ENCODE measurements around the gene MYCT1.

The MYCT1 gene, protein sequence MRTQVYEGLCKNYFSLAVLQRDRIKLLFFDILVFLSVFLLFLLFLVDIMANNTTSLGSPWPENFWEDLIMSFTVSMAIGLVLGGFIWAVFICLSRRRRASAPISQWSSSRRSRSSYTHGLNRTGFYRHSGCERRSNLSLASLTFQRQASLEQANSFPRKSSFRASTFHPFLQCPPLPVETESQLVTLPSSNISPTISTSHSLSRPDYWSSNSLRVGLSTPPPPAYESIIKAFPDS
- 0 reads per million in 3 donors for total RNA-seq

DNA sequence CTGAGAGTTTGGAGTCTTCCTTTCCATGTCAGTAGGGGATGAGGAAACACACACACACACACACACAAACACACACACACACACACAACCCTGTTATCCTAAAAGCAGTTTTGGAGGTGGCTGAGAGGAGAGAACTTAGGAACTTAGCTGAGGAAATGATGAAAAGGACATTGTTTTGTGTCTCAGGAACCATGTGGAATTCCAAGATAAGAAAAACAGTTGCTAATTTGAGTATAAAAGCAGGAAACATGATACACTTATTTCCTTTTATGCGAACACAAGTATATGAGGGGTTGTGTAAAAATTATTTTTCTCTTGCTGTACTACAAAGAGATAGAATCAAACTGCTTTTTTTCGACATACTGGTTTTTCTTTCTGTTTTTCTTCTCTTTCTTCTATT is at the start of gene MYCT1:
TSS of gene MYCT1 (plus strand) at position 264 of the 400 bp plus-strand sequence. CDS start at position 270, 6 bp downstream.
- H3K9me3 ChIP-seq (ENCODE audit: control insufficient read depth, low read length): no peaks in the 10 kb centered on the region
- DNase-seq: no peak
- H3K27ac ChIP-seq (ENCODE audit: insufficient read depth, low read length, poor library complexity, severe bottlenecking): no peak within 1 kb of the TSS
- no peak within 1 kb of the TSS for H3K4me3 ChIP-seq (ENCODE audit: insufficient read depth, low read depth, low read length, poor library complexity, severe bottlenecking)
- H3K36me3 ChIP-seq (ENCODE audit: control insufficient read depth, insufficient read depth, low read length): no peaks in the 10 kb centered on the region
- H3K4me1 ChIP-seq (ENCODE audit: control insufficient read depth, insufficient read depth, low read length, poor library complexity, severe bottlenecking): no peaks in the 10 kb centered on the region
- no peaks in the 10 kb centered on the region for H3K27me3 ChIP-seq (replicated peaks; ENCODE audit: control insufficient read depth, insufficient read depth, low read length, poor library complexity, severe bottlenecking)

DNA sequence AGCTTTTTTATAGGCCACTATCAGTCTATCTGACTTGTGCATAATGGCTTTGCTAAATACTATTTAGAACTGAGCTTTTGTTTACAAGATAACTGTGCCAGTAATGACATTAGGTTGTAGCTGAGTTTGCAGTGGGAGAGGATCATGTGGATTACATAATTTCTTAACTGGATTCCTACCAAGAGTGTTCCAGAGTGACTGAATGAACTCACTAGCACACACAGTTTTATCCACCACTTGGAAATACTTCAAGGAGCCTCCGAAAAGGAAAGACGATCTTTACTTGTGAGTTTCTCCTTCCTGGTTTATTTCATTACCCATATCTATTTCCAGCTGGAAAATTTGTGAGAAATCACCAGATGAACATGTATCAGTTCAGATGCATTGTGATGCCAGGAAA is 49.6 kb upstream of the MYCT1 start:
- Histone ChIP-seq H3K9me3 (ENCODE audit: control insufficient read depth, low read length) (no peaks in the 10 kb centered on the region), H3K27ac (ENCODE audit: insufficient read depth, low read length, poor library complexity, severe bottlenecking) (no peak overlapping the region), H3K36me3 (ENCODE audit: control insufficient read depth, insufficient read depth, low read length) (no peaks in the 10 kb centered on the region), H3K4me1 (ENCODE audit: control insufficient read depth, insufficient read depth, low read length, poor library complexity, severe bottlenecking) (no peaks in the 10 kb centered on the region), H3K4me3 (ENCODE audit: insufficient read depth, low read depth, low read length, poor library complexity, severe bottlenecking) (no peak overlapping the region), H3K27me3 (replicated peaks; ENCODE audit: control insufficient read depth, insufficient read depth, low read length, poor library complexity, severe bottlenecking) (no peaks in the 10 kb centered on the region)
- DNase-seq: no peak

DNA sequence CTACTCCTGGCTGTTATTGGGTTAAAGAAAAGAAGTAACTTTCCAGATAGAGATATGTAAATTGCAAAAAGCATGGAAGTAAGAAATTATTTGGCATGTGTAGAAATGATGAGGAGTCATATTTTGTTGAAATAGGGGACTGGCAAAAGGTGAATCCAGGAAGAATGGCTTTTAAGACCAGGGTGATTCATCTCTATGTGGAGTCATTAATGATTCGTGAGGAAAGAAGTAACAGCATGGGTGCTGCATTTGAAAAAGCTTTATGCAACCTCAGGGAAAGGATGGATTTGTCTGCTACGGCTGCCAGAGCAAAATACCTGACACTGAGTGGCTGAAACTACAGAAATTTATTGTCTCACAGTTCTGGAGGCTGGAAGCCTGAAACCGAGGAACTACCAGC is 45.7 kb upstream of the MYCT1 start:
- Histone ChIP-seq H3K9me3 (ENCODE audit: control insufficient read depth, low read length) (no peaks in the 10 kb centered on the region), H3K4me1 (ENCODE audit: control insufficient read depth, insufficient read depth, low read length, poor library complexity, severe bottlenecking) (no peaks in the 10 kb centered on the region), H3K4me3 (ENCODE audit: insufficient read depth, low read depth, low read length, poor library complexity, severe bottlenecking) (no peak overlapping the region), H3K27me3 (replicated peaks; ENCODE audit: control insufficient read depth, insufficient read depth, low read length, poor library complexity, severe bottlenecking) (no peaks in the 10 kb centered on the region), H3K27ac (ENCODE audit: insufficient read depth, low read length, poor library complexity, severe bottlenecking) (no peak overlapping the region), H3K36me3 (ENCODE audit: control insufficient read depth, insufficient read depth, low read length) (no peaks in the 10 kb centered on the region)
- no peak for DNase-seq

DNA sequence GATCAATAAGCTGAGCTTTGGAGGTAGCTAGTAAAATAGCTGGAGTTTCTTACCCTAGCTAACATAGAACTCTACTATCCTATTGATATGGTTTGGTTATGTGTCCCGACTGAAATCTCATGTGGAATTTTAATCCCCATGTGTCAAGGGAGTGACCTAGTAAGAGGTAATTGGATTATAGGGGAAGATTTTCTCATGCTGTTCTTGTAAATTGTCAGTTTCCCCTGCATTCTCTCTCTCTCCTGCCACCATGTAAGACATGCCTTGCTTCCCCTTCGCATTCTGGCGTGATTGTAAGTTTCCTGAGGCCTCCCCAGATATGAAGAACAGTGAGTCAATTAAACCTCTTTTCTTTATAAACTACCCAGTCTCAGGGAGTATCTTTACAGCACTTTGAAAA is 35.9 kb upstream of the MYCT1 start:
- no peak overlapping the region for H3K4me3 ChIP-seq (ENCODE audit: insufficient read depth, low read depth, low read length, poor library complexity, severe bottlenecking)
- no peaks in the 10 kb centered on the region for H3K27me3 ChIP-seq (replicated peaks; ENCODE audit: control insufficient read depth, insufficient read depth, low read length, poor library complexity, severe bottlenecking)
- H3K36me3 ChIP-seq (ENCODE audit: control insufficient read depth, insufficient read depth, low read length): no peaks in the 10 kb centered on the region
- DNase-seq: no peak
- no peaks in the 10 kb centered on the region for H3K4me1 ChIP-seq (ENCODE audit: control insufficient read depth, insufficient read depth, low read length, poor library complexity, severe bottlenecking)
- no peaks in the 10 kb centered on the region for H3K9me3 ChIP-seq (ENCODE audit: control insufficient read depth, low read length)
- no peak overlapping the region for H3K27ac ChIP-seq (ENCODE audit: insufficient read depth, low read length, poor library complexity, severe bottlenecking)

DNA sequence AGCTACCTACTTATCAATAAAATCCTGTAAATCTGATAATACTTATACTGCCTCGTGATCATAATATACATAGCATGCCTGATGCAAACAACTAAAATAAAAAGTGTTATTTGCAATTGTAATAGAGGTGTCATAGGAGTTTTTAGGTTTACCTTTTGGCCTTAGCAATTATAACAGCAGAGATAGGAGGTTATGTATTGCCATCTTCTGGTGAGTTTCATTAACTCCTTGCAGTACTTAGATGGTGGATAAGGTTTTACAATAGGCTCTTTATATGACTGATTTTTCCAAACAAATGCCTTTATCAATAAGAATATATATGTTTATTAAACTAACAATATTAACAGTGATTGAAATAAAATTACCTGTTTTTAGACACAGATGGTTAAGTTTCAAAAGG is 27.8 kb upstream of the MYCT1 start:
- Histone ChIP-seq H3K36me3 (ENCODE audit: control insufficient read depth, insufficient read depth, low read length) (no peaks in the 10 kb centered on the region), H3K4me3 (ENCODE audit: insufficient read depth, low read depth, low read length, poor library complexity, severe bottlenecking) (no peak overlapping the region), H3K27me3 (replicated peaks; ENCODE audit: control insufficient read depth, insufficient read depth, low read length, poor library complexity, severe bottlenecking) (no peaks in the 10 kb centered on the region), H3K9me3 (ENCODE audit: control insufficient read depth, low read length) (no peaks in the 10 kb centered on the region), H3K4me1 (ENCODE audit: control insufficient read depth, insufficient read depth, low read length, poor library complexity, severe bottlenecking) (no peaks in the 10 kb centered on the region), H3K27ac (ENCODE audit: insufficient read depth, low read length, poor library complexity, severe bottlenecking) (no peak overlapping the region)
- DNase-seq: no peak

DNA sequence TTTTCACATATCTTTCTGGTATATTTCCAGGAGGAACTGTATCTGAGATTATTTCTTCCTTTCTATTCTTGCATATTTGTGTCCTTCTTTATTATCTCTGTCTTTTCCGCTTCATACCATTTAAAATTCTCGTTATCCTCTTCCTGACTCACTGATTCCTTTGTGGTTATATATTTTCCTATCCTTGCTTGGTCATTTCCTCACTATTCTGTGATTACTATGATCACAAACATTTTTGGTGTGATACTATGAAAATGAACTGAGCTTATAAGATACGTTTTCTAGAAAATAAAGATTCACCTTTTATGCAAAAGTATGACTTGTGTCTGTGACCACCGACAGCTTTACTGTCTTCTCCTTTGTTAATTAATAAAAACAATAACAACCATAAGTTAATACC is 26.5 kb upstream of the MYCT1 start:
- Histone ChIP-seq H3K36me3 (ENCODE audit: control insufficient read depth, insufficient read depth, low read length) (no peaks in the 10 kb centered on the region), H3K4me1 (ENCODE audit: control insufficient read depth, insufficient read depth, low read length, poor library complexity, severe bottlenecking) (no peaks in the 10 kb centered on the region), H3K27ac (ENCODE audit: insufficient read depth, low read length, poor library complexity, severe bottlenecking) (no peak overlapping the region), H3K27me3 (replicated peaks; ENCODE audit: control insufficient read depth, insufficient read depth, low read length, poor library complexity, severe bottlenecking) (no peaks in the 10 kb centered on the region), H3K9me3 (ENCODE audit: control insufficient read depth, low read length) (no peaks in the 10 kb centered on the region), H3K4me3 (ENCODE audit: insufficient read depth, low read depth, low read length, poor library complexity, severe bottlenecking) (no peak overlapping the region)
- DNase-seq: no peak

DNA sequence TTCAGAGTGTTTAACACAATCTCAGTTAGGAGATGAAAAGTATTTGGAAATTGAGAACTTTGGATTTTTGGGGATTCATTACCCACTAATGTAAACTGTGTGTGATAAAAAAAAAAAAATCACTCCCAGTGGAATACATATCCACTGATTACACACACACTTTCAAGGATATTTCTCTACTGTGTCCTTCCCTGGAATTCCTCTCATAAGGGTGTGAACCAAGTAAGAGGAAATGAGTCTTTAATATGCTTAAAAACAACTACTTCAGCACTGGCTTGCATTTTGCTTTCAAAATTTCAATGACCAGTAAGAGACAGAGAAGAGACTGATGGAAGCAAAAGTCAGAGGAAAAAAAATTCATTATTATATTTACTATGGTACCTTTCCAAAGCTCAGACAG is 24.5 kb upstream of the MYCT1 start:
- no peak for DNase-seq
- H3K9me3 ChIP-seq (ENCODE audit: control insufficient read depth, low read length): no peaks in the 10 kb centered on the region
- no peak overlapping the region for H3K27ac ChIP-seq (ENCODE audit: insufficient read depth, low read length, poor library complexity, severe bottlenecking)
- H3K4me1 ChIP-seq (ENCODE audit: control insufficient read depth, insufficient read depth, low read length, poor library complexity, severe bottlenecking): no peaks in the 10 kb centered on the region
- H3K27me3 ChIP-seq (replicated peaks; ENCODE audit: control insufficient read depth, insufficient read depth, low read length, poor library complexity, severe bottlenecking): no peaks in the 10 kb centered on the region
- no peaks in the 10 kb centered on the region for H3K36me3 ChIP-seq (ENCODE audit: control insufficient read depth, insufficient read depth, low read length)
- no peak overlapping the region for H3K4me3 ChIP-seq (ENCODE audit: insufficient read depth, low read depth, low read length, poor library complexity, severe bottlenecking)

DNA sequence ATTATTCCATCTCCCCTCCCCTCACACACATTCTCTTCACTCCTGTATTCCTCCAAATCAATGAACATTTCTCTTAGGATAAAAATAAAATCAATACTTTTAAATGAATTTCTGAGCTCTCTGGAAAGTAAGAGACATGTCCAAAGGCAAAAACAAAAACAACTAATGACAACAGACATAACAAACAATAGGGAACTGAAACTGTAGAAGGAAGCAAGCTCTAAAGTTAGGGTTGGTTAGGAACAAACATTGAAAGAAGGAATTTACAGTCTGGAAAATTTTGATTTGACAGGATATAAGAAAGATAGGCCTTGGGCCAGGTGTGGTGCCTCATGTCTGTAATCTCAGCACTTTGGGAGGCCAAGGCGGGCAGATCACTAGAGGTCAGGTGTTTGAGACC is 17.5 kb upstream of the MYCT1 start:
- no peaks in the 10 kb centered on the region for H3K4me1 ChIP-seq (ENCODE audit: control insufficient read depth, insufficient read depth, low read length, poor library complexity, severe bottlenecking)
- no peak overlapping the region for H3K4me3 ChIP-seq (ENCODE audit: insufficient read depth, low read depth, low read length, poor library complexity, severe bottlenecking)
- no peak overlapping the region for H3K27ac ChIP-seq (ENCODE audit: insufficient read depth, low read length, poor library complexity, severe bottlenecking)
- H3K9me3 ChIP-seq (ENCODE audit: control insufficient read depth, low read length): no peaks in the 10 kb centered on the region
- DNase-seq: no peak
- H3K27me3 ChIP-seq (replicated peaks; ENCODE audit: control insufficient read depth, insufficient read depth, low read length, poor library complexity, severe bottlenecking): no peaks in the 10 kb centered on the region
- H3K36me3 ChIP-seq (ENCODE audit: control insufficient read depth, insufficient read depth, low read length): no peaks in the 10 kb centered on the region

DNA sequence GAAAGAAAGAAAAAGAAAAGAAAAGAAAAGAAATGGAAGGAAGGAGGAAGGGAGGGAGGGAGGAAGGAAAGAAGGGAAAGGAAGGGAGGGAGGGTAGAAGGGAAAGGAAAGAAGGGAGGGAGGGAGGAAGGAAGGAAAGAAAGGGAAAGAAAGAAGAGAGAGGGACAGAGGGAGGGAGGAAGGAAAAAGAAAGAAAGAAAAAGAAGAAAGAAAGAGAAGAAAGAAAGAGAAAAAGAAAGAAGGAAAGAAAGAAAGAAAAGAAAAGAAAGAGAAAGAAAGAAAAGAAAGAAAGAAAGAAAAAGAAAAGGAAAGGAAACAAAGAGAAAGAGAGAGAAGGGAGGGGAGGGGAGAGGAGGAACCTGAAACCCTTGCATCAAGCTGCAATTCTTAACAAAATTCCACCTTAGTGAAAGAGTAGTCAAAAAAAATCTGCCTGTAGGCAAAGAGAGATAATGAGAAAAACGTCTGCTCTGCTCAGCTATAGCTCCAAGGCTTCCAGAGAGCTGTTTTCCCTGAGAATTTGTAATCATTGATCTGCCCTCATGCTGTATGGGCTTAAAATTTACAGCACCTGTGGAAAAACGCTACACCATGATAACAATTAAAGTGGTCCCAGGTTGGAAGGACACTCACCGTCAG is 16.7 kb upstream of the MYCT1 start:
- DNase-seq: no peak
- Histone ChIP-seq H3K4me3 (ENCODE audit: insufficient read depth, low read depth, low read length, poor library complexity, severe bottlenecking) (no peak overlapping the region), H3K27ac (ENCODE audit: insufficient read depth, low read length, poor library complexity, severe bottlenecking) (no peak overlapping the region), H3K27me3 (replicated peaks; ENCODE audit: control insufficient read depth, insufficient read depth, low read length, poor library complexity, severe bottlenecking) (no peaks in the 10 kb centered on the region), H3K36me3 (ENCODE audit: control insufficient read depth, insufficient read depth, low read length) (no peaks in the 10 kb centered on the region), H3K4me1 (ENCODE audit: control insufficient read depth, insufficient read depth, low read length, poor library complexity, severe bottlenecking) (no peaks in the 10 kb centered on the region), H3K9me3 (ENCODE audit: control insufficient read depth, low read length) (no peaks in the 10 kb centered on the region)

DNA sequence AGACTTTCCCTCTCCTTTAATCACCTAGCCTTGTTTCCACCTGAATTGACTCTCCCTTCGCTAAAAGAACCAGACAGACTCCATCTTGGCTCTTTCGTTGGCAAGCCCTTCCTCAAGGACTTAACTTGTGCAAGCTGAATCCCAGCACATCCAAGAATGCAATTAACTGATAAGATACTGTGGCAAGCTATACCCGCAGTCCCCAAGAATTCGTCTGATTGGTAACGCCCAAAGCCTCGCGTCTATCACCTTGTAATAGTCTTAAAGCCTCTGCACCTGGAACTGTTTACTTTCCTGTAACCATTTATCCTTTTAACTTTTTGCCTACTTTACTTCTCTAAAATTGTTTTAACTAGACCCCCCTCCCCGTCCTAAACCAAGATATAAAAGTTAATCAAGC is 15.6 kb upstream of the MYCT1 start:
- Histone ChIP-seq H3K4me3 (ENCODE audit: insufficient read depth, low read depth, low read length, poor library complexity, severe bottlenecking) (no peak overlapping the region), H3K27ac (ENCODE audit: insufficient read depth, low read length, poor library complexity, severe bottlenecking) (no peak overlapping the region), H3K9me3 (ENCODE audit: control insufficient read depth, low read length) (no peaks in the 10 kb centered on the region), H3K27me3 (replicated peaks; ENCODE audit: control insufficient read depth, insufficient read depth, low read length, poor library complexity, severe bottlenecking) (no peaks in the 10 kb centered on the region), H3K36me3 (ENCODE audit: control insufficient read depth, insufficient read depth, low read length) (no peaks in the 10 kb centered on the region), H3K4me1 (ENCODE audit: control insufficient read depth, insufficient read depth, low read length, poor library complexity, severe bottlenecking) (no peaks in the 10 kb centered on the region)
- no peak for DNase-seq
